Measurements from ENCODE around the gene KIF5C. TPM values are rescaled to one million over a fixed set of nuclear protein-coding genes. Genes with fewer than 3 reads are reported as not detected.
"Not testable (repeated sequence)": the region's sequence is repeated elsewhere in the genome, so short reads cannot be mapped to it uniquely, and the experiment has no call there.

Gene KIF5C
- total RNA-seq, 1 donor from 2014 or later = 26.8 TPM

DNA sequence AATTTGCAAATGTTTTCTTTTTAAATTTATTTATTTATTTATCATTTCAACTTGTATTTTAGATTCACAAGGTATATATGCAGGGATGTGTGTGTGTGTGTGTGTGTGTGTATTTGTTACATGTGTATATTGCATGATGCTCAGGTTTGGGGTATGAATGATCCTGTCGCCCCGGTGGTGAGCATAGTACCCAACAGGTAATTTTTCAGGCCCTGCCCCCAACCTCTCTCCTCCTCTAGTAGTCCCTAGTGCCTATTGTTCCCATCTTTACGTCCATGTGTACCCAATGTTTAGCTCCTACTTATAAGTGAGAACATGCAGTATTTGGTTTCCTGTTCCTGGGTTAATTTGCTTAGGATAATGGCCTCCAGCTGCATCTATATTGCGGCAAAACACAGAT, 33.0 kb upstream of the KIF5C start:
- no peak for DNase-seq (ENCODE audit: low spot score, unreplicated experiment)
- H3K27ac Mint-ChIP-seq = no peak overlapping the region
- no peaks in the 10 kb centered on the region for H3K4me1 Mint-ChIP-seq (ENCODE audit: low read depth)
- TF ChIP-seq CTCF (IDR thresholded peaks at IDR 0.05; ENCODE audit: unreplicated experiment) = no peak
- no peaks in the 10 kb centered on the region for H3K36me3 Mint-ChIP-seq (ENCODE audit: insufficient read depth)
- no peaks in the 10 kb centered on the region for H3K27me3 Mint-ChIP-seq
- peaks cover 7% of the 10 kb centered on the region for H3K9me3 Mint-ChIP-seq (ENCODE audit: low read depth)
- H3K4me3 Mint-ChIP-seq (ENCODE audit: low read depth) = no peak overlapping the region

DNA sequence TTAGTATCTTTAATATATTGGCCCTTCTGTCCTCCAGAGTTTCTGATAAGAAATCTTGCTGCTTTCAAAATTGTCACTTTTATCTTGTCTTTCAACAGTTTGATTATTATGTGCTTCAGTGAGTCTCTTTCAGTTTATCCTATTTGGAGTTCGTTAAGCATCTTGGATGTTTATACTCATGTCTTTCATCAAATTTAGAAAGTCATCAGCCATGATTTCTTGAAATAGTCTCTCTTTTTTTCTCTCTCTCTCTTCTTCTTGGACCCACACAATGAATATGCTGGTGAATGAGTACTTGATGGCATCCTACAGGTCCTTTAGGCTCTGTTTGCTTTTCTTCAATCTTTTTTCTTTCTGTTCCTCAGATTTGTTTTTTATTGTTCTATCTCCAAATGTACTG, 26.9 kb upstream of the KIF5C start:
- H3K9me3 Mint-ChIP-seq (ENCODE audit: low read depth) = peaks cover 10% of the 10 kb centered on the region
- no peak for DNase-seq (ENCODE audit: low spot score, unreplicated experiment)
- peaks cover 8% of the 10 kb centered on the region for H3K27me3 Mint-ChIP-seq
- H3K4me3 Mint-ChIP-seq (ENCODE audit: low read depth) = no peak overlapping the region
- no peak for TF ChIP-seq CTCF (IDR thresholded peaks at IDR 0.05; ENCODE audit: unreplicated experiment)
- H3K27ac Mint-ChIP-seq = no peak overlapping the region
- H3K36me3 Mint-ChIP-seq (ENCODE audit: insufficient read depth) = no peaks in the 10 kb centered on the region
- no peaks in the 10 kb centered on the region for H3K4me1 Mint-ChIP-seq (ENCODE audit: low read depth)

DNA sequence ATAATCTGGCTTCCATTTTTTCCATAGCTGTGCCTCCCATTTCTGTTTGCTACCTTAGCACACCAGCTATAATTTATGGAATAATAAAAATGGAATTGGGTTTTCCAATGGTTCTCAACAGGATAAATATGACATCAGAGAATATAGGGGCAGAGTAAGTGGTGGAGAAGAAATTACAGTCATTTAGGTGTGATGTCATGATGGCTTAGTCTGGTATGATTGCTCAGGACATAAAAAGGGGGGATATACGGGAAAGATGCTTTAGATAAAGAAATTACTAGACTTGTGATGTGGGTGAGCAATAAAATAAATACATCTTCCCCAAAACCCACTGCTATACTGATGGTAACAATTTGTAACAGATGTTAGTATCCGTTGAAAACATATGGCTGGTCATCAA, 21.6 kb upstream of the KIF5C start:
- no peak for DNase-seq (ENCODE audit: low spot score, unreplicated experiment)
- no peak for TF ChIP-seq CTCF (IDR thresholded peaks at IDR 0.05; ENCODE audit: unreplicated experiment)
- Mint-ChIP-seq H3K9me3 (ENCODE audit: low read depth) (peaks cover under 1% of the 10 kb centered on the region), H3K4me1 (ENCODE audit: low read depth) (no peaks in the 10 kb centered on the region), H3K27ac (no peak overlapping the region), H3K27me3 (peaks cover 22% of the 10 kb centered on the region), H3K4me3 (ENCODE audit: low read depth) (no peak overlapping the region), H3K36me3 (ENCODE audit: insufficient read depth) (no peaks in the 10 kb centered on the region)

DNA sequence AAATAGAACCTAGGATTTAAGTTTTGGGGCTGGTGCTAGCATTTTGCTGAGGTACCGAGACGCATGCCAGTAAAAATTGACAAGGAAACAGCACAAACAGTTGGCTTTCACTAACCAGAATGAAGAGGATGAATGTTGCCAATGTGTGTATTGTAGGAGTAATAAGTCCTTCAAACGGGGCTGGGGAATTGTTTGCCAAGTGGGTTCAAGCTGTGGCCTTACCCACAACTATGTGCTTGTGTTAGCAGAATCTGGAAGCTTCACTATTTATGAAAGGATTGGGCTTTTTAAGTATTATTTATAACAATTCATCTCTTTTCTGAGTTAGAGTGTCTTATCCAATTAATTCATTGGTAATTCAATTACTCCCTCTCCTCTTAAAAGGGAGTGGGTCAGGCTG, 15.0 kb upstream of the KIF5C start:
- peaks cover 42% of the 10 kb centered on the region for H3K27me3 Mint-ChIP-seq
- DNase-seq (ENCODE audit: low spot score, unreplicated experiment) = no peak
- no peaks in the 10 kb centered on the region for H3K4me1 Mint-ChIP-seq (ENCODE audit: low read depth)
- no peak overlapping the region for H3K27ac Mint-ChIP-seq
- H3K36me3 Mint-ChIP-seq (ENCODE audit: insufficient read depth) = no peaks in the 10 kb centered on the region
- H3K4me3 Mint-ChIP-seq (ENCODE audit: low read depth) = no peak overlapping the region
- no peaks in the 10 kb centered on the region for H3K9me3 Mint-ChIP-seq (ENCODE audit: low read depth)
- TF ChIP-seq CTCF (IDR thresholded peaks at IDR 0.05; ENCODE audit: unreplicated experiment) = no peak

DNA sequence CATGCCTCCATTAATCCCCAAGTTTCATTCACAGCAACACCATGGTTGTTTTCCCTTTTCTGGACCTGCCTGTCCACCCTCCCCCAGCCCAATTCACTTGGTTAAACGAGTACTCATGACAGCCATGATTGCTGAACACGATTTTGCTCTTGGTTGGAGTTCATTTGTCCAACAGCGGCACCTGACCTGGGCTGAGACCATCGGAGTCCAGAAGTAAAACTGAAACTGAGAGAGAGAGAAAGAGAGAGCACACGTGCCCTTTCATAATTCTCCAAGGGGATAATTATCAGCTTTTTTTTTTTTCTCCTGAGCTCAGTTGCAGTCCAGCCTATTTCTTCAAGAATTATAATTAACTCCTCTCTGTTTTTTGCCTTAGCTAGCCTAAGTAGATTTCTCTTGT, 13.7 kb upstream of the KIF5C start:
- no peak for DNase-seq (ENCODE audit: low spot score, unreplicated experiment)
- Mint-ChIP-seq H3K27me3 (peaks cover 50% of the 10 kb centered on the region), H3K36me3 (ENCODE audit: insufficient read depth) (no peaks in the 10 kb centered on the region), H3K4me3 (ENCODE audit: low read depth) (no peak overlapping the region), H3K4me1 (ENCODE audit: low read depth) (no peaks in the 10 kb centered on the region), H3K27ac (no peak overlapping the region), H3K9me3 (ENCODE audit: low read depth) (no peaks in the 10 kb centered on the region)
- TF ChIP-seq CTCF (IDR thresholded peaks at IDR 0.05; ENCODE audit: unreplicated experiment) = no peak

DNA sequence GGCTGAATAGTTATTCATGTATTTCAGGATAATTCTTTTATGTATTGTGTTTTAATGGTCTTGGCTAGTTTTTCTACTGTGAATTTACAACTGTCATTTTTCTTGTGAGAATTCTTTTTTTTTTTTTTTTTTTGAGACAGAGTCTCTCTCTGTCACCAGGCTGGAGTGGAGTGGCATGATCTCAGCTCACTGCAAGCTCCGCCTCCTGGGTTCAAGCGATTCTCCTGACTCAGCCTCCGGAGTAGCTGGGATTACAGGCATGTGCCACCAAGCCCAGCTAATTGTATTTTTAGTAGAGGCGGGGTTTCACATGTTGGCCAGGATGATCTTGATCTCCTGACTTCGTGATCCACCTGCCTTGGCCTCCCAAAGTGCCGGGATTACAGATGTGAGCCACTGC, 12.5 kb upstream of the KIF5C start:
- H3K9me3 Mint-ChIP-seq (ENCODE audit: low read depth); H3K4me1 Mint-ChIP-seq (ENCODE audit: low read depth); H3K27ac Mint-ChIP-seq; H3K36me3 Mint-ChIP-seq (ENCODE audit: insufficient read depth); DNase-seq (ENCODE audit: low spot score, unreplicated experiment); H3K4me3 Mint-ChIP-seq (ENCODE audit: low read depth): not testable (repeated sequence)
- H3K27me3 Mint-ChIP-seq = peaks cover 51% of the 10 kb centered on the region

Measured in progenitor cell of endocrine pancreas (in vitro differentiated cells).